Ascending aorta (tissue), 2 donors: ENCODE data around the gene NCK2. TPM values are rescaled to one million over a fixed set of nuclear protein-coding genes. Genes with fewer than 3 reads are reported as not detected.

Experiments
- DNase-seq, 2 donors: peaks; one replicate each; pipeline ENCODE4 v3.0.0-alpha.2; 2019; ENCODE audit warnings: low spot score in 2 of 2
- H3K27ac ChIP-seq, 2 donors: fragments of 200-600 bp; sonication (generic); one replicate each; pipeline ENCODE4 v1.5.1; 2016 to 2017; ENCODE audit warnings: mild to moderate bottlenecking in 1 of 2
- H3K27me3 ChIP-seq: fragments of 200-600 bp; sonication (generic); one replicate; pipeline ENCODE4 v1.5.1; 2017
- H3K36me3 ChIP-seq, 2 donors: fragments of 200-600 bp; sonication (generic); one replicate each; pipeline ENCODE4 v1.5.1; 2016
- H3K4me1 ChIP-seq, 2 donors: fragments of 200-600 bp; sonication (generic); one replicate each; pipeline ENCODE4 v1.5.1; 2016 to 2017; ENCODE audit warnings: mild to moderate bottlenecking in 1 of 2
- H3K4me3 ChIP-seq, 2 donors: fragments of 200-600 bp; sonication (generic); one replicate each; pipeline ENCODE4 v1.5.1; 2016 to 2017; ENCODE audit warnings: mild to moderate bottlenecking in 1 of 2
- H3K9me3 ChIP-seq, 2 donors: fragments of 200-600 bp; sonication (generic); one replicate each; pipeline ENCODE4 v1.5.1; 2016
- intact Hi-C: fragments of 100-400 bp; cut with DNase I; formaldehyde crosslinking; loops from one replicate; pipeline ENCODE4 v1.15.1; 2023
- total RNA-seq: library from RNA; depleted of rRNA; stranded (reverse); fragments of >200 nt; gene quantifications from one replicate; pipeline ENCODE4 v1.1.0, GENCODE V29; 2016
- TF ChIP-seq, protein P1 (sequence below), 3 experiments: fragments of 200-600 bp in 2 of 3; fragments of 450-650 bp in 1 of 3; sonication (generic) in 2 of 3; IDR thresholded peaks; one replicate each; pipeline ENCODE4 v1.5.1; 2016 to 2019; ENCODE audit warnings: antibody characterized with exemption in 3 of 3, mild to moderate bottlenecking in 1 of 3, moderate library complexity in 1 of 3

The NCK2 gene
- total RNA-seq, 1 donor from 2014 or later: 57.6 TPM

DNA sequence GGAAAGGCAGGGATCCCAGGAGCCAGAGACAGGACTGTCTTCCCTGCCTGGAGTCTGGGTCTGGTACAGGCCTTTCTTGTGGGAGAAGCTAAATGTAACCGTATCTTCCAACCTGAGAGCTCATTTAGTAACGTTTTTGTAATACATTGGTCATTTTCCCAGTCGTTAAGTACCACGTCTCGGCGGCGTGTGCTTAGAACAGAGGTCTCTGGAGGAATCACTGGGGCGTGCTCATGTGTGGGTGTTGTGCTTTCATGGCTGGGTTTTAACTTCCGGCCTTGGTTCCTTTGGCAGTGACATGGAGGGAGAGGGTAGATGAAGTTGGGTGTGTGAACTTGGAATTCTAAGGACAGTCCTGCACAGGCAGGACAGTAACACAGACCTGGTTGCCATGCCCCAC is 79.7 kb downstream of the NCK2 start:
- TF ChIP-seq, protein P1, sequence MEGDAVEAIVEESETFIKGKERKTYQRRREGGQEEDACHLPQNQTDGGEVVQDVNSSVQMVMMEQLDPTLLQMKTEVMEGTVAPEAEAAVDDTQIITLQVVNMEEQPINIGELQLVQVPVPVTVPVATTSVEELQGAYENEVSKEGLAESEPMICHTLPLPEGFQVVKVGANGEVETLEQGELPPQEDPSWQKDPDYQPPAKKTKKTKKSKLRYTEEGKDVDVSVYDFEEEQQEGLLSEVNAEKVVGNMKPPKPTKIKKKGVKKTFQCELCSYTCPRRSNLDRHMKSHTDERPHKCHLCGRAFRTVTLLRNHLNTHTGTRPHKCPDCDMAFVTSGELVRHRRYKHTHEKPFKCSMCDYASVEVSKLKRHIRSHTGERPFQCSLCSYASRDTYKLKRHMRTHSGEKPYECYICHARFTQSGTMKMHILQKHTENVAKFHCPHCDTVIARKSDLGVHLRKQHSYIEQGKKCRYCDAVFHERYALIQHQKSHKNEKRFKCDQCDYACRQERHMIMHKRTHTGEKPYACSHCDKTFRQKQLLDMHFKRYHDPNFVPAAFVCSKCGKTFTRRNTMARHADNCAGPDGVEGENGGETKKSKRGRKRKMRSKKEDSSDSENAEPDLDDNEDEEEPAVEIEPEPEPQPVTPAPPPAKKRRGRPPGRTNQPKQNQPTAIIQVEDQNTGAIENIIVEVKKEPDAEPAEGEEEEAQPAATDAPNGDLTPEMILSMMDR (IDR thresholded peaks at IDR 0.05): no peak
- no peaks in the 10 kb centered on the region for H3K27me3 ChIP-seq
- no peak for DNase-seq
- no peaks in the 10 kb centered on the region for H3K9me3 ChIP-seq
- no peaks in the 10 kb centered on the region for H3K36me3 ChIP-seq
- peaks cover 0 to 18% of the 10 kb centered on the region in 2 donors for H3K4me1 ChIP-seq
- no peak overlapping the region for H3K4me3 ChIP-seq
- no peak overlapping the region for H3K27ac ChIP-seq
- intact Hi-C loops: loop anchor here (5.0 kb wide), 1 partner anchor 33 kb away; no protein-coding TSS in a partner anchor

DNA sequence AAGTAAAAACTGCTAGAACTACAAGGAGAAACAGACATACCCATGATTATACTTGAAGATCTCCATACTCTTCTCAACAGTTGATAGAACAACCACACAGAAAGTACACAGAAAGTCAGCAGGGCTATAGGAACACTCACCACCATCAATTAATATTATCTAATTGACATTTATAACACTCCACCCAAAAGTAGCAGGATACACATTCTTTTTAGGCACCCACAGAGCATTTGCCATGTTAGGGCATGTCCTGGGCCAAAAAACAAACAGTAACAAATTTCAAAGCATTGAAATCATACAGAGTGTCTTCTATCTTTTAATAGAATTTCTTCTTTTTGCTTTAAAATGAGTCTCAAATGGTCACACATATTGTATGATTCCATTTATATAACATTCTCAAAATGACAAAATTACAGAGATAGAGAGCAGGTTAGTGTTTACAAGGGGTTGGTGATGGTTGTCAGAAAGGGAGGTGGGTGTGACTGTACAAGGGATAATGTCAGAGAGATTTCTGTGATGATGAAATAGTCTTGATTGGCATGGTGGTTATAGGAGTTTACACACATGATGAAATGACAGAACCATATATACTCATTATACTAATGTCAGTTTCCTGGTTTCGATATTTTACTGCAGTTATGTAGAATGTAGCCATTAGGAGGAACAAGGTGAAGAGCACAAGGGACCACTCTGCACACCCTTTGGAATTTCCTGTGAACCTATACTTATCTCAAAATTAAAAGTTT is 82.8 kb downstream of the NCK2 start:
- no peaks in the 10 kb centered on the region for H3K27me3 ChIP-seq

DNA sequence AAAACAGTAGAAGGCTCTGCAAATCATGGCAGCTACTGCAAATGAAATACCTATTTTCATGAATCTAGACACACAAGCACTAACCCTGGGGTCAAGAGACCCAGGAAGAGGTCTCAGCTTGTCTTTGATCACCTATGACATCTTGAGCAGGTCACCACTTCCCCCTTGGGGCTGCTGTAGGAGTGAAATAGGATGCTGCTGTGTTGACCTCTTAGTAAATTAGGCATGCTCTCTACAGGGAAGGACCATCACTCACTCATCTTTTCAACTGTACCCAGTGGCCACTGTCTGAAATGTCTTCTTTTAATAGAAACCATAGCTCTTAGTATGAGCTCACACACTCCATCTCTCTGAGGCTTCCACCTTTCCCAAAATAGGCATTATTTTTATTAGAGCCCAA is 83.8 kb downstream of the NCK2 start:
- intact Hi-C loops: no loop called here
- Histone ChIP-seq H3K36me3 (no peaks in the 10 kb centered on the region), H3K27me3 (no peaks in the 10 kb centered on the region), H3K9me3 (peaks cover 0 to 18% of the 10 kb centered on the region in 2 donors), H3K27ac (peak overlapping the region in 1 of 2 donors; percentile 16), H3K4me3 (no peak overlapping the region), H3K4me1 (peaks cover 0 to 10% of the 10 kb centered on the region in 2 donors)
- no peak for DNase-seq
- TF ChIP-seq, protein P1 (IDR thresholded peaks at IDR 0.05): no peak

More for the DNA sequence above, 82.8 kb downstream of the NCK2 start:
- H3K27ac ChIP-seq: no peak overlapping the region
- intact Hi-C loops: no loop called here
- H3K4me1 ChIP-seq: peaks cover 0 to 10% of the 10 kb centered on the region in 2 donors
- TF ChIP-seq, protein P1 (IDR thresholded peaks at IDR 0.05): no peak
- no peak overlapping the region for H3K4me3 ChIP-seq
- DNase-seq: no peak
- H3K36me3 ChIP-seq: no peaks in the 10 kb centered on the region
- peaks cover 0 to 11% of the 10 kb centered on the region in 2 donors for H3K9me3 ChIP-seq

GRCh38 chr2:105834931-105835330 is 90.2 kb downstream of the NCK2 start:
- Histone ChIP-seq H3K27me3 (no peaks in the 10 kb centered on the region), H3K36me3 (no peaks in the 10 kb centered on the region), H3K4me1 (peaks cover 0 to 3% of the 10 kb centered on the region in 2 donors), H3K4me3 (no peak overlapping the region), H3K9me3 (peaks cover 10 to 33% of the 10 kb centered on the region in 2 donors), H3K27ac (no peak overlapping the region)
- intact Hi-C loops: no loop called here
- DNase-seq: no peak
- TF ChIP-seq, protein P1 (IDR thresholded peaks at IDR 0.05): no peak

GRCh38 chr2:105836341-105836740 is 91.6 kb downstream of the NCK2 start:
- H3K9me3 ChIP-seq: peaks cover 10 to 33% of the 10 kb centered on the region in 2 donors
- no peaks in the 10 kb centered on the region for H3K27me3 ChIP-seq
- no peaks in the 10 kb centered on the region for H3K36me3 ChIP-seq
- no peak for DNase-seq
- TF ChIP-seq, protein P1 (IDR thresholded peaks at IDR 0.05): no peak
- H3K27ac ChIP-seq: no peak overlapping the region
- H3K4me3 ChIP-seq: no peak overlapping the region
- H3K4me1 ChIP-seq: peaks cover 0 to 3% of the 10 kb centered on the region in 2 donors
- intact Hi-C loops: no loop called here
